DMS 273 (cell line): Measurements from ENCODE around the gene RRAGD.

Experiments used
- DNase-seq: peaks from one replicate; lab custom pipeline; 2025; ENCODE audit not compliant: unreplicated experiment; lab: John Stamatoyannopoulos, UW

RRAGD gene

DNA sequence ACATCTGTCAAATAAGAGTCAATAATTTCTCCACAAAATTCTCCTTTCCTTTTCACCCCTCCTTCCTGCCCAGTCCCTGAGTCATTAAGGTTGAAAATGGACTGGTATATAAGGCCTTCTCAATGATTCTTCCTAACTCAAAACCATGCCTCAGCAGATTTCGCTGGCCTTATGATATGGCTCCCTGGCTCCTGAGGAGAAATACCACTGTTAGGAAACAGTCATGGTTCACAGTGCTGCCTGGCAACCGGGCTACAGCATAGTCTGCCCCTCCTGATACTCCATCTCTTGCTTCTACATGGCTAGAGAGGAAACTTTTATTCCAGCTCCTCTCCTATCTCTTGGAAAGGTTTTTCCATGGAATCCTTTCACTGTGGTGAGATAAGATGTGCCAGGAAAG lies 64.2 kb downstream of the RRAGD start:
- peak; percentile 29 for DNase-seq

DNA sequence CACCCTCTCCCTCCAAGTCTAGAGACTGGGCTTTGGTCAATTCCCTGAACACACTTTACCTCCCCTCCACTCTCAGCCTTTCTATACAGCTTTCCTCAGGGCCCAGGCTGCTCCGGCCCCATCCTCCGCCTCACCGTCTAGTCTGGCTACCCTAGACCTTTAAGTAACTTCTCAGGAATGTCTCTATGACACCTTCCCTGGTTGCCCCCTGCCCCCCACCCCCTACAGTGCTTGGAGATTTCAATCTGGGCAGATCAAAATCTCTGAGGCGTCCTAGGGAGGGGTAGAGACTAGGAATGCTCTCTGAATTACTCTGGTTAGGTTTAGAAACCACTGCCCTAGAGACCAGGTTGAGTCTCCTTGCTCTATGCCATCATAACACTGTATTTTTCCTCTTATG lies 65.6 kb downstream of the RRAGD start:
- DNase-seq, result no peak

DNA sequence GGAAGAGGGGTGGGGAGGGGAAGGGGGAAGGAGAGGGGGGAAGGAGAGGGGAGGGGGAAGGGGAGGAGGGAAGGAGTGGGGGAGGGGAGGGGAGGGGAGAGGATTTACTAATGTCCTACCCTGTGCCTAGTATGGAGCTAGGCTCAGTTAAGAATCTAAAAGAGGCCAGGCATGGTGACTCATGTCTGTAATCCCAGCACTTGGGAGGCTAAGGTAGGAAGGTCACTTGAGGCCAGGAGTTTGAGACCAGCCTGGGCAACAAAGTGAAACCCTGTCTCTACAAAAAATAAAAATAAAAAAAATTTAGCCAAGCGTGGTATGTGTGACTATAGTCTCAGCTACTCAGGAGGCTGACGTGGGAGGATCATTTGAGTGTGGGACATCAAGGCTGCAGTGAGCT lies 72.5 kb downstream of the RRAGD start:
- no peak for DNase-seq

DNA sequence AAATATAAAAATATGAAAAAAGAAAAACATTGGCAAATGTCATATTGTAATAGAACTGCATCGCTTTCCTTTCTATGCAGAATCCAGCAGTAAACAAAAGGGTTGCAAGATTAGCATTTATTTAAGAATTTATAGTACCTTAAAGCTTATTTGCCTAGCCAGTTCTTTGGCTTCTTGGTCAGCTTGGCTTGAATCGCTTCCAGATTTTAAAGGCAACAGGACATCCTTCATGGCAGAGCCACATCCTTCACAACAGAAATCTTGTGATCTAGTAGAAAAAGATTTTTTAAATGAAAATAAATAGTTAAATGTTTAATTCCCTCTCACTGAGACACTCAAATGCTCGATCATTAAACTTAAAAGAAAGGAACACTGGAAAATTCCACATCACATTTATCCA lies 76.9 kb downstream of the RRAGD start:
- DNase-seq, result no peak

DNA sequence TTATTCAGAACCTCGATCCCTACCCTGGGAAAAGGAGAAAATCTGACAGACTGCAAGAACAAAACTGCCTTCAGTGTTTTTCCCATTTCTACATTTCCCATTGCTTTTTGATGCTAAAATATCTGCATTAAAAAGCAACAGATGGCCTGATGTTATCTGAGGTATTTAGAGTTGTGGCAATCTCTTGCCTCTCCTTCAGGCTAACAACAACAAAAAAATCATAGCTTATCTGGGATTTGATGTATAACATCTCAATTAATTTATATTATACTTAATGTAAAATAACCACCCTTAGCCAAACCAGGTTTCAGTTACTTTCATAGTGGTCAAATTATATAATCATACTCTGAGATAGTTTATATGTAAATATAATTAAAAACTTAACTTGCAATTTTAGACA lies 81.2 kb downstream of the RRAGD start:
- peak; percentile 25 for DNase-seq

DNA sequence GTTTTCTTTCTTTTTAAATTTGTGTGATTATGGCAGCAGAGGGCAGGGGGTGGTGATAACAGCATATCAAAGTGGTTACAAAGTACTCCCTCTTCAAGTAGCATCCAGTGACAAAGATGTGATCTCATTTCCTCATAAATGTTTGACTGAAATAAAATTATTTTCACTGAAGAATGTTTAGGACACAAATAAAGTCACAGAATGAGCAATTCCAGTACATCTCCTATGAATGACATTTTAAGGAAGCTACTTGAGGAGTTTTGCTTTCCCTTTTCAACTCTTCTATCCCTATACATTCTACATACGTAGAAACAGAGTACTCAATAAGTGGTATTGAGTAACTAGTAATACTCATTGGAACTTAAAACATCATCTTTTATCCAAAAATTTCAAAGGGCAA lies 83.1 kb downstream of the RRAGD start:
- DNase-seq, result no peak

DNA sequence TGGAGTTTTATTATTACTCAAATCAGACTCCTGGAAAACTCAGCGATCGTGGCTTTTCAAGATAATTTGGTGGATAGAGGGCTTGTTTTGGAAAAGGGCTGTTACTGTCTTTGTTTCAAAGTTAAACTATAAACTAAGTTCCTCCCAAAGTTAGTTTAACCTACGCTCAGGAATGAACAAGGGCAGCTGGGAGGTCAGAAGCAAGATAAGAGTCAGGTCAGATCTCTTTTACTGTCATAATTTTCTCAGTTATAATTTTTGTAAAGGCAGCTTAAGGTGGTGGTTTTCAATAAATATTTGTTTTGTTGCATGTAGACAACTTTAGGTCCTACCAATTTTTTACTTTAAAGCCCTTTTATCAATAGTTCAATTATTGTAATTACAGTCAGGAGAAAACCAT lies 87.8 kb downstream of the RRAGD start:
- no peak for DNase-seq

DNA sequence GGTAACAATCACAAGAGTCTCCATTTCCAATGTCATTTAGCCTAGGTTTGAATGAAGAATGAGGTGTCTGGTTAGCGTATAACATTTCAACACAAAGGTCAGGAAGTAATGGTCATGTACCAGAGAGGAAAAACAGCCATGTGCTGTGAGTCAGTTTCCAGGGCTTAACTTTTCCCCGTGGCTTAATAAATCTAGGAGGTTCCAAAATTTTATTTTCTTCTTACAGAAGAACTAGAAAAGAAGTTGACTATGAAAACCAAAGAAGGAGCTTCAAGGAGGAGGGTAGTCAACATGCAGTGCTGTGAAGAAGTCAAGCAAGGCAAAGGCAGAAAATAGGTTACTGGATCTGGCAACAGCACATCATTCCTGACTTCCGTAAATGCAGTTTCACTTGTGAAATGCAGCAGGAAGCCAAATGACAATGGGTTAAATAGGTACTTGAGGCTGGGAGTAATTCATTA lies 88.5 kb downstream of the RRAGD start:
- no peak for DNase-seq

DNA sequence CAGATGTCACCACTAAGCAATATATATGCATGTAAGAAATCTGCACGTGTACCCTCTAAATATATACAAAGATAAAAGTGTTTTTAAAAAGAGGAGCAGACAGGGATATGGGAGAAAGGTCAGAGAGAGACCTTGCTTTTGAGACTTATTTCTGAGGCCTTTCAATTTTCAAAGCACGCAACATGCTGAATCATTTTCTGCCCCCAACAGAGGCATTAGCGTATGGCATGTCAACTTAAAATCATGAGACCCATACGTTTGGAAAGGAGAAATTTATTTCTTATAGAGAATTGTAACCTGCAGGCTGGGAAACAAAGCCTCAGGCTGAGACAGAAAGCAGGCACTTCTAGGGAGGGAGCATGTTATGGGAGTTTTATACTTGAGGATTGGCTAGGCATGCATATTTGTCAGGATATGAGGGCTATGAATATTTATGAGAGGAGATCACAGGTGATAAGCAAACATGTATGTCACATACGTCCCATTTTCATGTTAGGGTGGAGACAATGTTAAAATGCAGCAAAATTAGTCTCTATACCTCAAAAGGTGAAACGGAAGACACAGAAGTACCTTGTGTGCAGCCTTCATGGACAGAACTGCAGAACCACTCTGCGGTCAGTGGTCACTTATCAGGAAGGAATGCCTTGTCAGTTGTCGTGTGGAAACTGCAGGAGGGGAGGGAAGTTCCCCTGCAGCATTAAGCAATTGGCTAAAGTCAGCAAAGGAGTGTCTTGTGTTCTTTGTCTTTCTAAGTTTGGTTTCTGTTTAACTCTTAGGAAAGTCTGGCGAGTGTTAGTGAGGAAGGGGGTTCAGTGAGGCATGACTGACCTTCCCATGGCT lies 90.7 kb downstream of the RRAGD start:
- DNase-seq, result no peak

DNA sequence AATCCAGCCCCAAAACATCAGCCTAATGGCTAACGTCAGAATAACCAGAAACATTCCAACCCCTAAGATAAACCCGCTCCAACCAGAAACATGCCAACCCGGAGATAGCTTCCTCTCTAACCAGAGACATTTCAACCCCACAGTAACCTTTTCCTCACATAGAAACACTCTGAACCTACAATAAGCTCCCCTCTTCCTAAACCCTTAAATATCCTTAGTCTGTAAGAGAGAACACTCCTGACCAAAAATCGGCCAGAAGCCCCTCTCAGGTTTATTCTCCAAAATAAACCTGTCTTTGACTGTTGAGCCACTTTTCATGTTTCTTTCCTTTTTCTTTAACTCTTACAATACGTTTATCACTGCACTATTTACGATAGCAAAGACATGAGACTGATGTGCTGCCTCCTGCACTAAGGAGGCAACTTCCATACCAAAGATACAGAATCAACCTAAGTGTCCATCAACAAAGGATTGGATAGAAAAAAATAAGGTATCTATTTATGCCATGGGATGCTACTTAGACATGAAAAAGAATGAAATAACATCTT lies 92.0 kb downstream of the RRAGD start:
- no peak for DNase-seq

DNA sequence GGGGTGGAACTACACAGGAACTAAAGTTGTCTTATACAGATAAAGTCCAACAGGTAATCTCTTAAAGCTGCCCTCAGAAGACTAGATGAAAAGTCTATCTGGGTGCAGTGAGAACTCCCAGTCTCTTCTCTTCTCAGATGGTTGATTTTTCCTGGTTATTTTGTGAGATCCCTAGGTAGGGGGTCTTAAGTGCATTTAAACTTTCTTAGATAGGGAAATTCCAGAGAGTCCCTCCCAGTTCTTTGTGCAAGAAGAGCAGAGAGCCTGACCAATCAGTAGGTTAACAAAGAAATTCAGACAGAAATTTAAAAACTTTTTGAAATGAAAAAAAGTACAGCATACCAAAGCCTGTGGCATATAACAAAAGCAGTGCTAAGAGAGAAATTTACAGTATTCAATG lies 95.0 kb downstream of the RRAGD start:
- no peak for DNase-seq

DNA sequence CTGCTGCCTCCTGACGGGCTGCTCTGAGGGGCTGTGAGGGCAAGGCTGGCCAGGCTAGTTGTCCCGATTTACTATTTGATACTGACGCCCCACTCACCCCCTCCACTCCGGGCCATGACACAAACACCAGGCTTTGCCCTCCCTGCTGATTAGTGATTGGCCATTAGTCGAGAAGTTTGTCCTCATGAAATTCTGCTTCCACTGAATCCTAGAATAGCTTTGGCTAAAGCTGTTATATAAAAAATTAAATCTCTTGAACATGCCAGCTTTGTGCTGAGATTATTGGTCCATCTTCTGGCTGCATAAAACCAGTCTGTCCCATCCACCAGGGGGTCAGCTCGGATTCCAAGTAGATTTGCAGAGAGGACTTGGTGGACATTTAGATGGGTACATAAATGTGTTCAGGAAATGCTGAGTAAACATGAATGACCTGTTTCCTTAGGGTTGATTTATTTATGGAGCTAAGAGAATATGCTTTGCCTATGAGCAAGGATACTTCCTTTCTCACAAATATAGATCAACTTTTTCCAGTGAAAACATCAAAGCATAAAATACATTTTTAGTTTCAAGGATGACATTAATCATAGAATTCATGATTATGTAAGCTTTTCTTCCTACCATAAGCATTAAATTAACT lies 96.7 kb downstream of the RRAGD start, which contains the start of gene GABRR2:
TSS of gene GABRR2 (minus strand) at position 51 of the 637 bp plus-strand sequence. CDS start 134 bp downstream, outside the sequence.
- DNase-seq, result no peak

DNA sequence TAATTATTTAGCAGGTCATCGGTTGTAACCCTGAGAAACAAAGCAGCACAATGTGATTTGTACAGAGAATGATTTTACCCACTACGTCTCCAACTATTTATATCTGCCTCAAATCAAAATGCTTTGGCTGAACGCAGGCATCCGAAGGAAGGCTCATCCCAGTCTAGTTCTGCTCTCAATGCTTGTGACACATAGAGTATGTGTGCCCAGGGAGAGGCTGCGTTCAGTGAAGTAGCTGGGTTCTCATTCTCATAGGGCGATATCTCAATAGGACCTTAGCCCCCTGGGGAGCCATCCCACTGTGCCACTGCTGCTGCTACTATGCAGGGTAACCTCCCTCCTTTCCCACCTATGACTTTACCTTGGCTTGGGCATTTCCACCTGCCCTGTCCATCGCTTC lies 97.4 kb downstream of the RRAGD start:
- no peak for DNase-seq
